ENCODE data around the gene ENPP7. TPM values are rescaled to one million over a fixed set of nuclear protein-coding genes. Genes with fewer than 3 reads are reported as not detected.

Gene ENPP7
- total RNA-seq, 1 donor from 2014 or later: 0.18 TPM

- ATAC-seq (no peak), DNase-seq (no peak)
- Histone ChIP-seq H3K4me1 (peaks cover 4% of the 10 kb centered on the region), H3K36me3 (no peaks in the 10 kb centered on the region), H3K27me3 (ENCODE audit: low read depth) (peaks cover 25% of the 10 kb centered on the region), H3K9me3 (no peaks in the 10 kb centered on the region), H3K27ac (no peak overlapping the region), H3K4me3 (no peak overlapping the region)
- TF ChIP-seq, protein P1, sequence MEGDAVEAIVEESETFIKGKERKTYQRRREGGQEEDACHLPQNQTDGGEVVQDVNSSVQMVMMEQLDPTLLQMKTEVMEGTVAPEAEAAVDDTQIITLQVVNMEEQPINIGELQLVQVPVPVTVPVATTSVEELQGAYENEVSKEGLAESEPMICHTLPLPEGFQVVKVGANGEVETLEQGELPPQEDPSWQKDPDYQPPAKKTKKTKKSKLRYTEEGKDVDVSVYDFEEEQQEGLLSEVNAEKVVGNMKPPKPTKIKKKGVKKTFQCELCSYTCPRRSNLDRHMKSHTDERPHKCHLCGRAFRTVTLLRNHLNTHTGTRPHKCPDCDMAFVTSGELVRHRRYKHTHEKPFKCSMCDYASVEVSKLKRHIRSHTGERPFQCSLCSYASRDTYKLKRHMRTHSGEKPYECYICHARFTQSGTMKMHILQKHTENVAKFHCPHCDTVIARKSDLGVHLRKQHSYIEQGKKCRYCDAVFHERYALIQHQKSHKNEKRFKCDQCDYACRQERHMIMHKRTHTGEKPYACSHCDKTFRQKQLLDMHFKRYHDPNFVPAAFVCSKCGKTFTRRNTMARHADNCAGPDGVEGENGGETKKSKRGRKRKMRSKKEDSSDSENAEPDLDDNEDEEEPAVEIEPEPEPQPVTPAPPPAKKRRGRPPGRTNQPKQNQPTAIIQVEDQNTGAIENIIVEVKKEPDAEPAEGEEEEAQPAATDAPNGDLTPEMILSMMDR (IDR thresholded peaks at IDR 0.05): no peak
- intact Hi-C loops (cut with DNase I): no loop called here
These were observed 26.1 kb upstream of the ENPP7 start for GRCh38 chr17:79704691-79705090.

DNA sequence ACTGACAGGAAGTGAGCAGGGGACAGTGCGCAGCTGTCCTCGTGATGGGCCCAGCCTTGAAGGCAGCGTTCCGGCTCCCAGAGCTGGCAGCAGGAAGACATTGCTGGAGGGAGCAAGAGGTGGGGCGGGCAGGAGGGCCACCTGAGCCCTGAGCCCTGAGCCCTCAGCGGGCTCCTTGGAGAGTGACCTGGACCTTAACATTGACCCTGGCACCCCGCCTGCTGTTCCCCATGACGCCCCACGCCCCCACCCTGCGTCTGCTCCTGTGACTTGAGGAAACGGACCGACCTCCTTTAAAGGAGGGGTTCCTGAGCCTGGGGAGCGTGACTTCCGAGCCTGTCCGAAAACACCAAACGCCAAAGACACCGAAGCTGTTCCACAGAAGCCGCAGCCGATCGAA, 25.1 kb upstream of the ENPP7 start:
- Histone ChIP-seq H3K4me3 (no peak overlapping the region), H3K4me1 (peaks cover 4% of the 10 kb centered on the region), H3K9me3 (no peaks in the 10 kb centered on the region), H3K36me3 (no peaks in the 10 kb centered on the region), H3K27ac (no peak overlapping the region), H3K27me3 (ENCODE audit: low read depth) (peaks cover 25% of the 10 kb centered on the region)
- TF ChIP-seq, protein P1 (IDR thresholded peaks at IDR 0.05): no peak
- intact Hi-C loops (cut with DNase I): no loop called here
- ATAC-seq (no peak), DNase-seq (no peak)

- ATAC-seq: peak; percentile 8 to 20
- intact Hi-C loops (cut with DNase I): no loop called here
- Histone ChIP-seq H3K4me3 (no peak overlapping the region), H3K36me3 (no peaks in the 10 kb centered on the region), H3K4me1 (peaks cover 4% of the 10 kb centered on the region), H3K9me3 (no peaks in the 10 kb centered on the region), H3K27me3 (ENCODE audit: low read depth) (peaks cover 21% of the 10 kb centered on the region), H3K27ac (no peak overlapping the region)
- no peak for DNase-seq
- TF ChIP-seq, protein P1 (IDR thresholded peaks at IDR 0.05): no peak
These were observed 23.6 kb upstream of the ENPP7 start for GRCh38 chr17:79706931-79707850.

DNA sequence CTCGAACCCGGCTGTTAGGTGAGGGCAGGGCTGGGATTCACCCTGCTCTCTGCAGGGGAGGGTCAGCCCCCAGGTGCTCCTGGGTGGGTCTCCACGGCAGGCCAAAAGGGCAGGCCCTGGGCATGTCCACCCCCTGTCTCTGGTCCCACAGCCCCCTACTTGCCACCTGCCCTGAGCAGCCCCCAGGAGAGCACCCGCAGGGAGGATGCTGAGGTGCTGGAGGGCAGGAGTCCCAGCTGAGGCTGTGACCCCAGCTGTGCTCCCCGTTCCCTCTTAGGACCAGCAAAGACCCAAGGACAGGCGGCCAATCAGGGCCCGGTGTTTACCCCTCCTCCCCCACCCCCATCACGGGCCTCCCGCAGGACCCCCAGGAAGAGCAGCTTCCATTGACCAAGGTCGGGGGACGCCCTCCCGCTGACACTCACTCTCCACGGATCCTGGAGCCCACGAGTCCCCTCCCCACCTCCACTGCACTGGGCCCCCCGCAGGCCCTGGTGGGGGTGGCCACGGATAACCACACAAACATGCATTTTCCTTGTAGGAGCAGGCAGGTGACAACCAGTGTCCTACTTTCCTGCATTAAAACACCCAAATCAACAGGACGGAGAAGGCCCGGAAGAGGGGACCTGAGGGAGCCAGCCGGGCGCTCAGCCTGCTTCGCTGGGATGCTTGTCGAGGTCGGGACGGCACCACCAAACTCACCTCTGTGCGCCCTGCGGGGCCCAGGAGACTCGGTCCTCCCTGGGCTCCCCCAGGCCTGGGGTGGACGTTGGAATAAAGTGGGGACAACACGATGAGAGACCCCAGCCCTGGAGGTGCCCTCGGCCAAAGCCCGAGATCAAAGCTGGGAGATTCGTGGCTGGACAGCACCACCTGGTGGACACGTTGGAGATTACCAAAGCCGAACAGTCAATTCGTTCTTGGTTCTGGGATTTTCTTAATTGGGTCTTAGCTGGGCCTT, 22.5 kb upstream of the ENPP7 start:
- no peaks in the 10 kb centered on the region for H3K9me3 ChIP-seq
- TF ChIP-seq, protein P1 (IDR thresholded peaks at IDR 0.05): peak; percentile 79
- H3K36me3 ChIP-seq: no peaks in the 10 kb centered on the region
- ATAC-seq (peak; percentile 61 to 66), DNase-seq (no peak)
- H3K4me3 ChIP-seq: no peak overlapping the region
- intact Hi-C loops (cut with DNase I): no loop called here
- no peak overlapping the region for H3K27ac ChIP-seq
- H3K4me1 ChIP-seq: peaks cover 4% of the 10 kb centered on the region
- H3K27me3 ChIP-seq (ENCODE audit: low read depth): peaks cover 19% of the 10 kb centered on the region

GRCh38 chr17:79711715-79712305, 18.9 kb upstream of the ENPP7 start:
- no peak overlapping the region for H3K4me3 ChIP-seq
- no peak overlapping the region for H3K27ac ChIP-seq
- TF ChIP-seq, protein P1 (IDR thresholded peaks at IDR 0.05): no peak
- ATAC-seq (no peak), DNase-seq (no peak)
- no peaks in the 10 kb centered on the region for H3K9me3 ChIP-seq
- no peaks in the 10 kb centered on the region for H3K36me3 ChIP-seq
- H3K4me1 ChIP-seq: peaks cover 4% of the 10 kb centered on the region
- intact Hi-C loops (cut with DNase I): no loop called here
- H3K27me3 ChIP-seq (ENCODE audit: low read depth): peaks cover 29% of the 10 kb centered on the region

Measured in lower lobe of right lung (tissue), 2 donors.